Adipose tissue (tissue), 3 donors: ENCODE data around the gene RASGRF2. TPM values are rescaled to one million over a fixed set of nuclear protein-coding genes. Genes with fewer than 3 reads are reported as not detected.
"Not testable (repeated sequence)": the region's sequence is repeated elsewhere in the genome, so short reads cannot be mapped to it uniquely, and the experiment has no call there.

Experiments used
- H3K27ac ChIP-seq: one replicate; pipeline ENCODE4 v1.5.1; 2013; ENCODE audit warnings: low read depth, low read length
- WGBS, 3 donors: extraction: QIAGEN DNeasy Blood & Tissue Kit; methylation state at CpG; one replicate each; pipeline ENCODE4 v1.1.7; 2013; 5-methylcytosine and 5-hydroxymethylcytosine counted together
- polyA plus RNA-seq, 3 donors: library from polyadenylated mRNA; stranded (reverse); fragments of 200-250 nt; gene quantifications; one replicate each; pipeline ENCODE4 v1.2.3, GENCODE V29; 2013
- donor health status: healthy with polysubstance abuse.
- donor health status: Bipolar disorder and iron deficiency.
- donor health status: healthy.

Gene RASGRF2
- polyA plus RNA-seq, 3 donors: 0.78 to 12.6 (median 12.0) TPM

DNA sequence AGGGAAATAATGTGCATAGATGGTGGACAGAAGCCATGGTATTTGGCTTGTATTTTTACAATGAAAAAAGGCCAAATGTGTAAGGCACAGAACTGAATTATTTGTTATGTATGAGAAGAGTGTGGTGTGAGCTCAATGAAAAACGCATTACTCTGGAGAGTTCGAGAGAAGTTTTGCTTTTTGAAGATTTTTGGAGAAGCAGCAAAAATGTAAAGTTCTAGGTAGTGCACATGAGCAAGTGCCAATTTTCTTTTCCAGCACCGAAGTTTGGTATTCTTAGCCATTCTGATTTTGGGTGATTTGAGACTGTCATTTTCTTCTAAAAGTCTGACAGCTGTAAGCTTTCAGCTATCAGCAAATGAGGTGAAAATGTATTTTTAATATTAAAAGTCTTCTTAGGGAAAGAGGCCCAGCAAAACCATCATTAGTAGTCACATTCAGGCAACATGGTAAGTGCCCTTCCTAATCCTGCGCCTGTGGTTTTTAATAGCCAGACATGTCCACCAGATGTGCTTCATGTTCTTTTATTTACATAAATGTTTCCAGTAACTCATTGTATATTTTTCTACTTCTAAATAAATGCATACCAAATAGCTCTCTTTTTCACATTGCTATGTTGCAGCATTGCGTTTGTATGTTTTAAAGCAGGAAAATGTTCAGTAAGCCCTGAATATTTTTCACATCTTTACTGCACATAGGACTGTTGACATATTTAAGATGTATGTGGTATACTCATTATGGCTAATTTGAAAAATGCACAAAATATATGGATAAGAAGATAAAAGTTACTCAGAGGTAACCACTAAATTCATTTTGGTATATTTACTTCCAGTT is 50.4 kb downstream of the RASGRF2 start:
- no peak overlapping the region for H3K27ac ChIP-seq
- WGBS, 3 donors: 81 to 90% (median 86%) methylated on average over 5 of the region's 5 CpGs

GRCh38 chr5:81014348-81014747 is 54.2 kb downstream of the RASGRF2 start:
- WGBS, 3 donors: 72 to 85% (median 75%) methylated on average over 3 of the region's 3 CpGs
- H3K27ac ChIP-seq: no peak overlapping the region

GRCh38 chr5:81016116-81016515 is 56.0 kb downstream of the RASGRF2 start:
- 0 to 33% (median 23%) methylated on average over 1 of the region's 1 CpG for WGBS, 3 donors
- no peak overlapping the region for H3K27ac ChIP-seq

- H3K27ac ChIP-seq: no peak overlapping the region
- WGBS, 3 donors: 81 to 89% (median 85%) methylated on average over 2 of the region's 2 CpGs
These were observed 57.2 kb downstream of the RASGRF2 start for GRCh38 chr5:81017320-81017719.

DNA sequence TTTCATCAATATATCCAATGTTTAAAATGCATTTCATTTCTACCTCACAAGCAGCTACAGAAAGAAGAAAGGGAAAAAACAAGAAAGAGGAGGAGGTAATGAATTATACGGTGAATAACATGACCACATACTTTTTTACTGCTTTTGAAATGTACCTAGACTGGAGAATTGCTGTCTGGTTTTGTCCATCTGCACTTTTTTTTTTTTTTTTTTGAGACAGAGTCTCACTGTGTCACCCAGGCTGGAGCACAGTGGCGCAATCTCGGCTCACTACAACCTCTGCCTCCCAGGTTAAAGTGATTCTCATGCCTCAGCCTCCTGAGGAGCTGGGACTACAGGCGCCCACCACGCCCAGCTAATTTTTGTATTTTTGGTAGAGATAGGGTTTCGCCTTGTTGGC is 58.4 kb downstream of the RASGRF2 start:
- not testable (repeated sequence) for H3K27ac ChIP-seq
- WGBS, 3 donors: 83 to 97% (median 94%) methylated on average over 6 of the region's 6 CpGs

GRCh38 chr5:81019748-81020147 is 59.6 kb downstream of the RASGRF2 start:
- WGBS, 3 donors: 26 to 36% (median 30%) methylated on average over 1 of the region's 1 CpG
- H3K27ac ChIP-seq: no peak overlapping the region

DNA sequence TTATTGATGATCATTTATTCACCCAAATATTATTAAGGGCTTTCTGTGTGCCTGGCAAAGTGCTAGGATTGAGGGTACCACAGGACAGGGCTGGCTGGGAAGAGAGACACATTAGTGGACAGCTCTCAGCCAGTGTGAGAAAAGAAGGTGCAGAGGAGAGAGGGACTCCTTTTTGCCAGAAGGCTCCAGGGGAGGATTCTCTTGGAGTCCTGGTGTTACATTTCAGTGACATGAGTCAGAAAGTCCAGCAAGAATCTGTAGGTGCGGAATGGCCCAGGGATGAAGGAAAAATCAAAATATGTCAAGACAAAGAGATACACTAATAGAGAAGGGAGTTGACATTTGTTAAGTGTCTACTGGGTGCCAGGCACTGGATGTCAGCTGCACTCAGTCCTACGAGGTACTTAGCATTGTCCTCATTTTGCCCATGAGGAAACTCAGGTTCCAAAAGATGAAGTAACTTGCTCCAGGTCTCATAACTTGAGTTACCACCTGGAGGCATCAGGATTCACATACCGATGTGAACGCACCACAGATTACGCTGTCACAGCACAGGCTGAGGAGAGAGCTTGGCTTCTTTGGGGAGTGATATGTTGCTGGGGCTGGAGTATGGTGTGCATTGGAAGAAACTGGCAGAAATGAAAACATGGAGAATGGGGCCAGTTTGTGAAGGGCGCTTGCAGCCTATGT is 60.5 kb downstream of the RASGRF2 start:
- H3K27ac ChIP-seq: no peak overlapping the region
- WGBS, 3 donors: 74 to 89% (median 81%) methylated on average over 6 of the region's 6 CpGs

- H3K27ac ChIP-seq: no peak overlapping the region
- 80 to 90% (median 83%) methylated on average over 4 of the region's 4 CpGs for WGBS, 3 donors
These were observed 61.3 kb downstream of the RASGRF2 start for GRCh38 chr5:81021486-81021885.

GRCh38 chr5:81021951-81022687 is 62.0 kb downstream of the RASGRF2 start:
- no peak overlapping the region for H3K27ac ChIP-seq
- 78 to 79% (median 78%) methylated on average over 10 of the region's 10 CpGs for WGBS, 3 donors

DNA sequence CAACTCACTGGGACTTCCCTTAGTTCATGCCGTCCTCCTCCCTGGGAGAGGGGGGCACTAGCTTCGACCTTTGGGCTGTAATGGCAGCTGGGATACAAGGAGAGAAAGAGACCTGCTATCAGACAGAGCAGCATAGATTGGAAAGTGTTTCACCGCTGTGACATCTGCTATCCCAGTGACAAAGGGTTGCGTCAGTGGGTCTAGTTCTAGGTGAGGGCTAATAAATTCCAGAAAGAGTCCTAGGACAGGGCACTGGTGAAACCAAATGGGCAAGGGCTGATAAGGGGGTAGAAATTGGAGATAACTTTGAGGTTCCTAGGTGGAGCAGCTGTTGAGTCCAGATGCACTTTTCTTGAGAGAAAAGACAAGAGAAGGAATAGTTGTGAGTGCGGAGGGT is 62.5 kb downstream of the RASGRF2 start:
- 63 to 91% (median 87%) methylated on average over 5 of the region's 5 CpGs for WGBS, 3 donors
- no peak overlapping the region for H3K27ac ChIP-seq

DNA sequence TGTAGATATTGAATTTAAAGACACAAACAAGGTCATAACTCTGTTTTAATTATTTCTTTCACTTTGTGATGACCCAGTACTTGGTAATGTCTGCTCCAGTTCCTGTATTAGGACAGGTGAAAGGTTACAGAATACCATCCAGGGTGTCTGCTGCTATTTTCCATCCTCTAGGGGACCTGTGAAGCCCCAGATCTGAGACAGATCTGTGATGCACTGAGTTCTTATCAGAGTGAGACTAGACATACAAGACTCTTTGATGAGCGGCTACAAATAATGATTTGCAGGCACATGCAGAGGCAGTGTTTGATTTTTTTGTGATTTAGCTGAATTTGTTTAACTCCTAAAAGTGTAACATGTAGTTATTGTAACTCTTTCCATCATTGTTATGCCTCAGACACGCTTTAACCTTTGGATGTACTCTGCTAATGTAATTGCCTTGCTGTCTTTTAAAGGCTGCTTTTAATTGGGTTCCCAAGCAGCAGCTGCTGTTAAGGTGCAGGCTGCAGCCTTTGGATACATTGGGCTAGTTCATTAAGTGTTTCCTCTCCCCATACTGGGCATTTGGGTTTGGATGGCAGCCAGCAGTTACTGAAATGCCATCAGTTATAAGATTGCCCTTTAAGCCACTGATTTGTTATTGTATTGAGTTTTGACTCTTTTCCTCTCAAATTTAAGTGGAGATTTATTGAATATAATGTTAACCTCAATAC is 63.3 kb downstream of the RASGRF2 start:
- 54 to 74% (median 72%) methylated on average over 2 of the region's 2 CpGs for WGBS, 3 donors

DNA sequence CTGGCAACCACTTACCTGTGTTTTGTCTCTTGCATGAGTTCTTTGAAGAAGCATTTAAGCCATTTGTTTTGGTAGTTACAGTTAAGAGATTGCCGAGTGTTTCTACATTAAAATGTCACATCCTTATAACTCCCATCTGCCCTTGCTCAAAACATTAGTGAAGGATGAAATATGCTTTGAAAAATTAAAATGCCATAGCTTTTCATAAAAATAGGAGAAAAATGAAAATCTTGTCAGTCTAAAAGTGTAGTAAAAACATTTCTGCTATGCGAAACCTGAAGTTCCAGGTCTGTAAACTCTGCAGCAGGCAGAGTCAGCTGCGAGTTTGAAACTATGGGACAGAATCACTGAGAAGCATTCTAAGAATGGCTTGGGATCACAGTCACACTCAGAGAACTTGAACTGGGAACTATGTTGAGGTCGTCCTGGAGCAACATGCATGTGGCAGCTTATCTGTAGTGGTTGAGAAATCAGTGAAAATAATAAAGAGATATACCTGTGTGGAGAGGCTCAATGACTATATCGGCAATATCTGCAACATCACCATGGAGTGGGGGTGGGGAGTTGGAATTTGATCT is 67.4 kb downstream of the RASGRF2 start:
- WGBS, 3 donors: 65 to 80% (median 75%) methylated on average over 5 of the region's 5 CpGs
- H3K27ac ChIP-seq: no peak overlapping the region

More for the DNA sequence above, 63.3 kb downstream of the RASGRF2 start:
- H3K27ac ChIP-seq: no peak overlapping the region

GRCh38 chr5:81028888-81029287 is 68.7 kb downstream of the RASGRF2 start:
- 88 to 95% (median 94%) methylated on average over 6 of the region's 6 CpGs for WGBS, 3 donors
- not testable (repeated sequence) for H3K27ac ChIP-seq

- H3K27ac ChIP-seq: not testable (repeated sequence)
- WGBS, 3 donors: 43 to 83% (median 70%) methylated on average over 4 of the region's 4 CpGs
These were observed 69.6 kb downstream of the RASGRF2 start for GRCh38 chr5:81029736-81030135.

- 75 to 95% (median 89%) methylated on average over 3 of the region's 3 CpGs for WGBS, 3 donors
- H3K27ac ChIP-seq: not testable (repeated sequence)
These were observed 70.3 kb downstream of the RASGRF2 start for GRCh38 chr5:81030236-81031034.

- H3K27ac ChIP-seq: no peak overlapping the region
- 88 to 98% (median 97%) methylated on average over 2 of the region's 2 CpGs for WGBS, 3 donors
These were observed 75.4 kb downstream of the RASGRF2 start for GRCh38 chr5:81035522-81035921.

DNA sequence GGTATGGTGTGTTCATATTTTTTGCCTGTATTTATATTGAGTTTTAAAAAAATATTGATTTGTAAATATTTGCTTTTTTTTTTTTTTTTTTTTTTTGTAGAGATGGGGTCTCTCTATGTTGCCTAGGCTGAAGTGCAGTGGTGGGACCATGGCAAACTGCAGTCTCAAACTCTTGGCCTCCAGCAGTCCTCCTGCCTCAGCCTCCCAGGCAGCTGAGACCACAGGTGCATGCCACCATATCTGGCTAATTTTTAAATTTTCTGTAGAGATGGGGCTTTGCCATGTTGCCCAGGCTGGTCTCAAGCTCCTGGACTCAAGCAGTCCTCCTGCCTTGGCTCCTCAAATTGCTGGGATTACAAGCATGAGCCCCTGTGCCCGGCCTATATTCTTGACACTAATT is 78.3 kb downstream of the RASGRF2 start:
- 84 to 89% (median 85%) methylated on average over 1 of the region's 1 CpG for WGBS, 3 donors

More for the DNA sequence above, 78.3 kb downstream of the RASGRF2 start:
- no peak overlapping the region for H3K27ac ChIP-seq
